Neural cell (in vitro differentiated cells): ENCODE results near the gene CP.

Experiments
- POLR2AphosphoS5 ChIP-seq: IDR thresholded peaks from 2 replicates; pipeline ENCODE4 v1.6.1; 2012
- TF ChIP-seq, protein P1 (sequence below): fragments of 450-650 bp; IDR thresholded peaks from 2 replicates; pipeline ENCODE4 v1.5.1; 2014; ENCODE audit warnings: antibody characterized with exemption, mild to moderate bottlenecking, moderate library complexity; ENCODE audit not compliant: poor library complexity, severe bottlenecking

DNA sequence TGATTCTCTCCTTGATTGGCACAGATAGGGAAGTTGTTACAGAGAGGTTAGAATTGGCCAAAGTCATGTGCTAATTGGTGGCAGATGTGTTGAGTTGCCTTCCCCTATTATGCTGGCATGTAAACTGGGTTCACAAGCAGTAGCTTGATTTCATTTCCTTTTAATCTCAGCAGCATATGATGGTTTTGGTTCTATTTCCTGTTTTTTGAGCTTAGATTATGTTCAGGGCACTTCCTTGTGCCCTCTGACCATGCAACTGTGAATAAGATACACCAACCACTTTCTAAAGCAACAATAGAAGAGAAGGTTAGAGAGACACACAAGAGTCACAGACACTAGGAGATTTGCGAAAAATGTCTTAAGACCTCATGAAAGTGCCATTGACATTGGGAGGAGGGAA lies 75.7 kb downstream of the CP start:
- TF ChIP-seq, protein P1, sequence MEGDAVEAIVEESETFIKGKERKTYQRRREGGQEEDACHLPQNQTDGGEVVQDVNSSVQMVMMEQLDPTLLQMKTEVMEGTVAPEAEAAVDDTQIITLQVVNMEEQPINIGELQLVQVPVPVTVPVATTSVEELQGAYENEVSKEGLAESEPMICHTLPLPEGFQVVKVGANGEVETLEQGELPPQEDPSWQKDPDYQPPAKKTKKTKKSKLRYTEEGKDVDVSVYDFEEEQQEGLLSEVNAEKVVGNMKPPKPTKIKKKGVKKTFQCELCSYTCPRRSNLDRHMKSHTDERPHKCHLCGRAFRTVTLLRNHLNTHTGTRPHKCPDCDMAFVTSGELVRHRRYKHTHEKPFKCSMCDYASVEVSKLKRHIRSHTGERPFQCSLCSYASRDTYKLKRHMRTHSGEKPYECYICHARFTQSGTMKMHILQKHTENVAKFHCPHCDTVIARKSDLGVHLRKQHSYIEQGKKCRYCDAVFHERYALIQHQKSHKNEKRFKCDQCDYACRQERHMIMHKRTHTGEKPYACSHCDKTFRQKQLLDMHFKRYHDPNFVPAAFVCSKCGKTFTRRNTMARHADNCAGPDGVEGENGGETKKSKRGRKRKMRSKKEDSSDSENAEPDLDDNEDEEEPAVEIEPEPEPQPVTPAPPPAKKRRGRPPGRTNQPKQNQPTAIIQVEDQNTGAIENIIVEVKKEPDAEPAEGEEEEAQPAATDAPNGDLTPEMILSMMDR: no peak
- no peak for TF ChIP-seq POLR2AphosphoS5
